ENCODE results near the gene AP1M1.

The AP1M1 gene

DNA sequence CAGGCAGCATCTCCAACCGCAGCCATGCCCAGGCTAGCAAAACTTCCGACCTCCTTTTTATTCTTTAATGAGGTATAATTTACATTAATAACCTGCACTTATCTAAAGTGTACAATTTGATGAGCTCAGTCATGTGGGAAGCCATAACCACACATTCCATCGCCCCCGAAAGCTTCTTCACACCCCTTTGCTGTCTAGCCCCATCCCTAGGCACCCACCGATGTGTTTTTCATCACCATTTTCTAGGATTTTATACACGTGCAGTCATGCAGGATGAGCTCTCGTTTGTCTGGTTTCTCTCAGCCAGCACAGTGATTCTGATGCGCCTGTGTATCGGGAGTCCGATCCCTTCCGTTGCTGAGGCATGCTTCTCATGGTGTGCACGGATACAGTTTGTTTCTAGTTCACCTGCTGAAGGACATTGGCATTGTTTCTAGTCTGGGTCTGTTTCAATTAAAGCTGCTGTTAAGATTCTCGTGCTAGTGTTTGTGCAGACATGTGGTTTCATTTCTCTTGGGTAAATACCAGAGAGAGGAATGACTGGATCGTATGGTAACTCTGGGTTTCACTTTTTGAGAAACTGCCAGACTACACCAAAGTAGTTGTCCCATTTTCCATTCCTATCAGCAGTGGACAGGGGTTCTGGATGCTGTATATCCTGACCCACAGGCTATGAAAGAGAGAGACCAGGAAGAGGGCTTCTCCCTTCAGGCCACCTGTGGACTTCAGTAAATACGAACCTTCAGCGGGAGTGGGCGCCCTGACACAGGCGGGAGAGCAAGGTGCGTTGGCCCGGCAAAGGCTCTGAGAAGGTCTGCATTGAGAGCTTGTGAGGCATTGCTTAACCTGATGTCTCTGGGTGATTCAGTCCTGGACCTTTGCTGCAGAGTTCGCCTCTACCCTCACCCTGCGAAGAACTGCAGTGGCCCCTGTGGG is 4.9 kb downstream of the AP1M1 start:
- no peak for DNase-seq (ENCODE audit: low read depth)
- H3K4me3 ChIP-seq (ENCODE audit: low read depth, low read length), result no peak overlapping the region
- TF ChIP-seq, protein P1, sequence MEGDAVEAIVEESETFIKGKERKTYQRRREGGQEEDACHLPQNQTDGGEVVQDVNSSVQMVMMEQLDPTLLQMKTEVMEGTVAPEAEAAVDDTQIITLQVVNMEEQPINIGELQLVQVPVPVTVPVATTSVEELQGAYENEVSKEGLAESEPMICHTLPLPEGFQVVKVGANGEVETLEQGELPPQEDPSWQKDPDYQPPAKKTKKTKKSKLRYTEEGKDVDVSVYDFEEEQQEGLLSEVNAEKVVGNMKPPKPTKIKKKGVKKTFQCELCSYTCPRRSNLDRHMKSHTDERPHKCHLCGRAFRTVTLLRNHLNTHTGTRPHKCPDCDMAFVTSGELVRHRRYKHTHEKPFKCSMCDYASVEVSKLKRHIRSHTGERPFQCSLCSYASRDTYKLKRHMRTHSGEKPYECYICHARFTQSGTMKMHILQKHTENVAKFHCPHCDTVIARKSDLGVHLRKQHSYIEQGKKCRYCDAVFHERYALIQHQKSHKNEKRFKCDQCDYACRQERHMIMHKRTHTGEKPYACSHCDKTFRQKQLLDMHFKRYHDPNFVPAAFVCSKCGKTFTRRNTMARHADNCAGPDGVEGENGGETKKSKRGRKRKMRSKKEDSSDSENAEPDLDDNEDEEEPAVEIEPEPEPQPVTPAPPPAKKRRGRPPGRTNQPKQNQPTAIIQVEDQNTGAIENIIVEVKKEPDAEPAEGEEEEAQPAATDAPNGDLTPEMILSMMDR (IDR thresholded peaks at IDR 0.05; ENCODE audit: low read depth, low read length, missing control alignments), result no peak

GRCh38 chr19:16203256-16204004 is 5.7 kb downstream of the AP1M1 start:
- TF ChIP-seq, protein P1 (IDR thresholded peaks at IDR 0.05; ENCODE audit: low read depth, low read length, missing control alignments), result no peak
- no peak for DNase-seq (ENCODE audit: low read depth)
- H3K4me3 ChIP-seq (ENCODE audit: low read depth, low read length), result no peak overlapping the region

- no peak overlapping the region for H3K4me3 ChIP-seq (ENCODE audit: low read depth, low read length)
- TF ChIP-seq, protein P1 (IDR thresholded peaks at IDR 0.05; ENCODE audit: low read depth, low read length, missing control alignments), result no peak
Measured at GRCh38 chr19:16204005-16204294, 6.2 kb downstream of the AP1M1 start.

GRCh38 chr19:16205205-16206045 is 7.7 kb downstream of the AP1M1 start:
- DNase-seq (ENCODE audit: low read depth), result no peak
- TF ChIP-seq, protein P1 (IDR thresholded peaks at IDR 0.05; ENCODE audit: low read depth, low read length, missing control alignments), result no peak
- H3K4me3 ChIP-seq (ENCODE audit: low read depth, low read length), result no peak overlapping the region

More at GRCh38 chr19:16204005-16204294, 6.2 kb downstream of the AP1M1 start:
- DNase-seq (ENCODE audit: low read depth), result no peak

- TF ChIP-seq, protein P1 (IDR thresholded peaks at IDR 0.05; ENCODE audit: low read depth, low read length, missing control alignments), result no peak
- H3K4me3 ChIP-seq (ENCODE audit: low read depth, low read length), result no peak overlapping the region
- DNase-seq (ENCODE audit: low read depth), result no peak
Measured at GRCh38 chr19:16206046-16206605, 8.4 kb downstream of the AP1M1 start.

GRCh38 chr19:16206637-16207036 is 8.9 kb downstream of the AP1M1 start:
- H3K4me3 ChIP-seq (ENCODE audit: low read depth, low read length), result no peak overlapping the region
- DNase-seq (ENCODE audit: low read depth), result no peak
- TF ChIP-seq, protein P1 (IDR thresholded peaks at IDR 0.05; ENCODE audit: low read depth, low read length, missing control alignments), result no peak
